ENCODE measurements around the gene CYP27B1.

The CYP27B1 gene

DNA sequence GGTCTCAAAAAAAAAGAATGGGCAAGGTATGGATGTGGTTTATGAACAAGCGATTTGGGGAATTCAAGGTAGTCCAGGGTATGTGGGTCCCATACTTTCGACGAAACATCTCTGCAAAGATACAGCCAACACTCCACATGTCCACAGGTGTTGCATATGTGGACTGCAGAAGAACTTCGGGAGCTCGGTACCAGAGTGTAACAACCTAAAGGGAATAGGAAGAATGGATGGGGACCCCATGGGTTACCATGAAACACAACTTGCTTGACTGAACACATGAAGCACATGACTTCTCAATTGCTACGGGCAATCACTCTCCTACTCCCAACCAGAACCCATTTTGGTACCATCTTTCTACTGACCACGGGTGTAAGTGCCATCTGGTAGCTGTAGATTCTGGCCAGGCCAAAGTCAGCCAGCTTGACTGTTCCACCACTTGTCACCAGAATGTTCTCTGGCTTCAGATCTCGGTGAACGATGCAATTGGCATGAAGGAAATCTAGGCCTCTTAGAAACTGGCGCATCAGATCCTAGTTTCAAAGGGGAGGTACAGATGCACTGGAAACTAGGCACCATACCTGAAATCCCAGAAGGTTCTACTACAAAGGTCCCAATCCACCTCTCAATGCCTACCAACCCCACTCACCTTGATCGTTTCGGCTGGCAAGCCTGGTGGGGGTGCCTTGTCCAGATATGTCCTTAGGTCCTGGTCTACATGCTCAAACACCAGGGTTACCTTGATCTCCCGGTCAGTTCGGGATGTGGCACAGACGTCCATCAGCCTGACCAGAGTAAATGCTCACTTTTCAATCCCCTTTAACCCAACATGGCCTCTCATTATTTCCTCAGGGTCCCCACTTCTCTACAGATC lies 16.1 kb downstream of the CYP27B1 start:
- DNase-seq, result no peak

GRCh38 chr12:57749061-57749460 lies 17.8 kb downstream of the CYP27B1 start:
- DNase-seq, result no peak

DNA sequence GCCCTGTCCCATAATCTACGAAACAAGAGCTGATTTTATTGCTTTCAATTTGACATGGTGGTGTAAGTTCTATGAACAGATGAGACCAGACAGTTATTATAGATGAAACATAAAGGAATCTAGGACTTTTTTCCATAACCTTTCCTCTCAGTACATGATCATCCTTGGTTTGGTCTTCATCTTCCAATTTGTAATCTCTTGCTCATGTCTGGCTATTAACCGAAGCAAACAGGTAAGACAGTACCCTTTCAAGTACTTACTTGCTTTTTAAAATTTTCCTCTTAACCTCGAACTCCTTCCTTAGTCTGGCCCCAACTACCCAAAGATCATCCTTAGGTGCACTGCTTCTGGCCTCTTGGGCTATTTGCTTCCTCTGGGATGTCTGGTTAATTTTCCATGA lies 20.9 kb downstream of the CYP27B1 start:
- DNase-seq, result no peak

DNA sequence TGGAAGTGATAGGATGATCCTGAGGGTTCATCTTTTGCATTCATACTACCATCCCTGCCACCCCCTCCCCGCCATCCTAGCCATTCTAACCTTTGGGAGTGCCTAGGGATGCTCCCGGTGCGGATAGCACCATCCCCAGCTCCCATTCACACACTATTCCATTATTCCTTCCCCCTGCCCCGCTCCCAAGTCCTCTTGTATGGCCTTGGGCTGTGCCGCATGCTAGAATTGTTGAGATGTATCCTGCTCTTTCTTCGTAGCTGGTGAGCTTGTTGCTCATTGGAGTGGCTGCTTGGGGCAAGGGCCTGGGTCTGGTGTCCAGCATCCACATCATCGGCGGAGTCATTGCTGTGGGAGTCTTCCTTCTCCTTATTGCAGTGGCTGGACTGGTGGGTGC lies 21.4 kb downstream of the CYP27B1 start:
- no peak for DNase-seq

DNA sequence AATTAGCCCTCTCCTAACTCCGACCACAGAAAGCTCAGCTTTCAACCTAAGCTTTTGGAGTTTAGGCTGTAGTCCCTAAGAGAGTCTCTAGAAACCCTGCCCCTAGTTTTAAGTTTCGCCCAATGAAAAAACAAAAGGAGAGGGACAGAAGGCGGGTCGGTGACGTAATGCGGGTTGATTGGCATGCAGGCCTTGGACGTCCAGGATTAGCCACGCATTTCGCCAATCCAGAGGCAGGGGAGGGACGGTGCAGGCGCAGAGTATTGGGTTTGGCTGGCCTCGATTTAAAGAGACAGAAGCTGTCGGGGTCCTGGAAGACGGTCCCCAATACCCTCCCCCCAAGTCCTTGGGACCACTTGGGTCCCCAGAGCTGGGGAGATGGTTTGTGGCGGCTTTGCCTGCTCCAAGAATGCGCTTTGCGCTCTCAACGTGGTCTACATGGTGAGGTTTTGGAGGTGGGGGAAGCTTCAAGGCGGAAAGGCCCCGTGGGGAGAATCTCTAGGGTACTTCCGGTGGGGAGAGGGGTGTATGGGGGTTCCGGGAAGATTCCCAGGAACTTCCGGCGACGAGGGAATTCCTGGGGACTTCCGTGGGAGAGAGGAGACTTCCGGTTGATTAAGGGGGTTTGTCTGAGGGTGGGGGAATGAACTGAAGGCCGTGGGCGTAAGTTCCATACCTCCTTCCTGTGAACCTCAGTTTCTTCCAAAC lies 21.9 kb downstream of the CYP27B1 start, which contains the start of gene TSPAN31:
Gene TSPAN31 (plus strand): TSS at position 263 of the 708 bp plus-strand sequence. CDS start 116 bp downstream, at position 379.
- DNase-seq, result peak; percentile 91 to 99

DNA sequence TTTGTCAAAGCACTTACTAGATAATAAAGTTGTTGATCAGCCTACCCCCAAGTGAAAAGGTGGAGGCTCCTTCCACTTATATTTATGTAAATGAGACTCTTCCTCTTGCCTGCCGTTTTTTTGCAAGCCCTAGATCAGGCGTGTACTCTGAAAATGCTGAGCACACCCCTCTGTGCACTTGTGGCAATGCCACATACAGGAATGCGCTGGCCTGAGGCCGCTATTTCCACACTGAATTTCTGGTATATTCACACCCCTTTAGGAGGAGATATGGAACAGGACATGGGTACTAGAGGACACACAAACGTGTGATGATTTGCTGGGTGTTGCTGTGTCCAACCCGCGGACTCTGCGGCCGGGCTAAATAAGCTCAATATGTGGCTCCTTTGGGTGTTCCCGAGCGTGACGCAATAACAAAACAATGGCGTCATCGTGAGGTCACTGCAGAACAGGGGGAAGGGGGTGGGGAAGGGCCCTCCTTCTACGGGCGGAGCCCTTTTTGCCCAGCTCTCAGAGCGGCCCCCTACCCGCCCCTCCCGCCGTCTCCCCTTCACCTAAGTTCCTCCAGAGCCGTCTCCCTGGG lies 22.6 kb downstream of the CYP27B1 start:
- no peak for DNase-seq

DNA sequence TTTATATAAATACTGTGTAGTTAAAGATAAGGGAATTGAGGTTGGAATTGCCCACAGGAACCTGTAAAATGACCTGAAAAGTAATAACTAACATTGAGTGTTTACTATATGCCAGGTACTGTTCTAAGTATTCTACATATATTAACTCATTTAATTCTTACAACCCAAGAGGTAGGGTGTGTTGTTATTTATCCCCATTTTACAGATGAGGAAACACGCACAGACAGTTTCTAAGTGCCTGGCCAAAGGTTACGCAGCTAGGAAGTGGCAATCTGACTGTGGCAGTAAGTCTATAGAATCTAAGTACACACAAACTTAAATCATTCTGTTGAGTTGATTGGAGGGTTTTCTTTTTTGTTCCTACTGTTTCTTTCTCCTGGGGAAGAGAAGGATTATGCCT lies 23.1 kb downstream of the CYP27B1 start:
- no peak for DNase-seq

DNA sequence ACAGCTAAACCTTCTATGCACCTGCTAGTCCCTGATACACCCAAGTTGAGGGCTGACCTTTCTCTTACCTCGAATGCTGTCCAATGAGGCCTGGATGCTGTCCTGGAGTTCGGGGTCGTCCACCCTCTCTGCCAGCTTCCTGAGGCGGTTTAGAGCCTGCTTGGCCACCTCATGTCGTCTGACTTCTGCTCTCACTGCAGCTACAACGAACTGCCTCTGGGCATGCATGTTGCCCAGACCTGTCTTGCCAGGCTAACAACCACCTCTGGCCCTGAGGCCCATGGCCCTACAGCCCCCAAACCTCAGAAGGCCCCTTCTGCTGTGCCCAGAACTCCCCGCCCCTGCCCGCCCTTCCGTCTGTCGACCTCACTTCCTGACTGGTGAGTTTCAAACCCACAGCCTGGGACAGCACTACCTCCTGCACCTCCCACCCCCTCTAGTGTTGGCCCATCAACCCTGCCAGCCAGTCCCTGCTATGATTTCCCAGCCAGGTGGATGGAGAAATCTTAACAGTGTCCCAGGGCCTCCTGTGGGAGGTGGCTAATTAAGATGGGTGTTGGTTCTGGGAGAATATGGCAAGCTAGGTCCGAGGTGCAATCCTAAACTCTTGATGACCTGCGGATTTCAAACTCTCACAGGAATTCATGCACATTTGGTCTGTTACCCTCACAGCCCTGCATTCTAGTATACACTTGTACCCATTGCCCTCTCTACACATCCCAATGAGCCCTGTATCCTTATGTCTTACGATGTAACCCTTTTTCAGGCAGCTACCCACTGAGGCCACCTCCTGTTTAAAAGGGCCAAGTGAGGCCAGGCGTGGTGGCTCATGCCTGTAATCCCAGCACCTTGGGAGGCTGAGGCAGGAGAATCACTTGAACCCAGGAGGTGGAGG lies 24.8 kb downstream of the CYP27B1 start:
- DNase-seq, result no peak

DNA sequence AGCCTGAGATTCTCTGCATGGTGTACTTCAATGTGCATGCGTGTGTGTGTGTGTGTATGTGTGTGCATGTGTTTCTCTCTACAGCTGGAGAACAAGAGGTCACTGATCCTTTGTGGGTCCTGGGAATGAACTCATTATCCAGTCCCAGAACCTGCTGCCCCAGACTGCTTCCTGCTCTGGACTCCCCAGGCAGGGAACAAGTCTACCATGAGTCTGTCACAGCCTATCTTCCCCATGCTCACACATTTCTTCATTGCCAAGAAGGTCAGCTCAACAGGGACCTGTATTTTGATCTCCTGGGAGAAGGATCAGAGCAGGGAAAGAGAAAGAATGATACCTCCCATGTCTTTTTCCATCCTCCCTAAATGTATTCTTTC lies 25.5 kb downstream of the CYP27B1 start:
- no peak for DNase-seq

GRCh38 chr12:57740656-57741412 lies 26.0 kb downstream of the CYP27B1 start:
- no peak for DNase-seq

DNA sequence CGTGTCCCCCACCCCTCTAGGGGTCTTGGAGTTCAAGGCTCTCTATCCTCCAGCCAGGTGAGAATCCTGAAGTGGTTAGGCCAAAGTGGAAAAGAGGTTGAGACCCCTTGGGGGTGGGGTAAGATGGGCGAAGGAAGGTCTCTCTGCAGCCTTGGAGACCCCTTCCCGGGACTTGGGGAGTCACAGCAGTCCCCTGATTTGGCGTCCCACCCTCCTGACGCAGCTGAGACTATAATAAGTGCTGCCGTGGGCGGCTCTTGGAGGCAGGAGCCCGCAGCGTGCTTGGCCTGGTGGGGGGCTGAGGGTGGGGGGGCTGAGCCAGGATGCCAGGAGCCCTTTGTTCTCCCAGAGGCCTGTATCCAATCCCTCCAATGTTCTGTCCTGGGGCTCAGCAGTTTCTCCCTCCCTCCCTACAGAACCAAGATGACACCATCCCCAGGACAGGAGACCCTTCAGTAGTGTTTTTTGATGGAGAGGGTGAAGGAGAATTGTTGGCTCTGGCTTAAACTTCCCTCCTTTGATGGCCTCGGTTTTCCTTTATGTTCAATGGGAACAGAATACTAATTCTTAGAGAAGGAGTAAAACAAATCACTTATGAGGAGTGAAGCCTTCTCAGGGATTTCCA lies 26.9 kb downstream of the CYP27B1 start:
- no peak for DNase-seq

DNA sequence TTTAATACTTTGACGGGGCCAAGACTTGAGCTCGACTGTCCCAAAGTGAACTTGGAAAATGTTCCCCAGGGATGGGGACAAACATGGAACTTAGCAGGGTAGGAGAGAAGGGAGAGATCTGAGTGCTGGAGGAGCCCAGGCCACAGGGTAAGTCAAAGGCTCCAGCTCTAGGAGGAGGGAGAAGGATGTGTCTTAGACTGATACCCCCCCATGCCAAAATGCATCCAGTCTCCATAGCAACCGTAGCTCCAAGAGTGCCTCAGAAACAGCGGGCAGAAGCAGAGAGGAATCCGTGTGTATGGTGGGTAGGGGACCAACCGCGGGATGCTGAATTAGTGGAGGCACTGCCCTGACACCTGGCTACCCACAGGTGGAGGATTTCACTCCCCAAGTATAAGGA lies 27.5 kb downstream of the CYP27B1 start:
- no peak for DNase-seq

DNA sequence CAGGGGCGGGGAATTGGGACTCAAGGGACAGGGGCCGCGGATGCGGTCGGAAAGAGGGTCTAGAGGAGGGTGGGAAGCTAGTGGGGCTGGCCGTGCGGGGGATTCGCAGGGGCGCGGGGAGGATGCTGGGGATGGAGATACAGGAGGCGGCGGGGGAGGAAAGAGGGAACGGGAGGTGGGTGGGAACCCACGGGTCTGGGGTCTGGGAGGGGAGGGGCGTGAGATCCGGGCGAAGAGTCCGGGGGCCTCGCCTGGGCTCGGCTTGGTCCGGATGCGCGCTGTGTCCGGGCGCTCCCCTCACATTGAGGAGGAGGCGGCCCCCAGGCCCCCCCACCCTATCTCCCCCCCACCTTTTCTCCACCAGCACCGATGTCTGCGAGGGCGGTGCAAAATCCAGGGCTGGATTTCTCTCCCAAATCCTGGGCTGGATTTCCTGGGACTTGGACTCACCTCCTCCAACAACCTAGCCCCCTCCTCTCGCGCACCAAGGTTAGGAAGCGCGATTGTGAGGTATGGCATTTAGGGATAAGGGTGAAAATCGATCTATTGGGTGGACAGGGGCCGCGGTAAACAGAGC lies 28.1 kb downstream of the CYP27B1 start, which contains the start of gene AGAP2:
Gene AGAP2 (minus strand): TSS at position 82 of the 577 bp plus-strand sequence. CDS start 496 bp downstream, outside the sequence.
- peak in 1 of 2 donors; percentile 27 for DNase-seq

DNA sequence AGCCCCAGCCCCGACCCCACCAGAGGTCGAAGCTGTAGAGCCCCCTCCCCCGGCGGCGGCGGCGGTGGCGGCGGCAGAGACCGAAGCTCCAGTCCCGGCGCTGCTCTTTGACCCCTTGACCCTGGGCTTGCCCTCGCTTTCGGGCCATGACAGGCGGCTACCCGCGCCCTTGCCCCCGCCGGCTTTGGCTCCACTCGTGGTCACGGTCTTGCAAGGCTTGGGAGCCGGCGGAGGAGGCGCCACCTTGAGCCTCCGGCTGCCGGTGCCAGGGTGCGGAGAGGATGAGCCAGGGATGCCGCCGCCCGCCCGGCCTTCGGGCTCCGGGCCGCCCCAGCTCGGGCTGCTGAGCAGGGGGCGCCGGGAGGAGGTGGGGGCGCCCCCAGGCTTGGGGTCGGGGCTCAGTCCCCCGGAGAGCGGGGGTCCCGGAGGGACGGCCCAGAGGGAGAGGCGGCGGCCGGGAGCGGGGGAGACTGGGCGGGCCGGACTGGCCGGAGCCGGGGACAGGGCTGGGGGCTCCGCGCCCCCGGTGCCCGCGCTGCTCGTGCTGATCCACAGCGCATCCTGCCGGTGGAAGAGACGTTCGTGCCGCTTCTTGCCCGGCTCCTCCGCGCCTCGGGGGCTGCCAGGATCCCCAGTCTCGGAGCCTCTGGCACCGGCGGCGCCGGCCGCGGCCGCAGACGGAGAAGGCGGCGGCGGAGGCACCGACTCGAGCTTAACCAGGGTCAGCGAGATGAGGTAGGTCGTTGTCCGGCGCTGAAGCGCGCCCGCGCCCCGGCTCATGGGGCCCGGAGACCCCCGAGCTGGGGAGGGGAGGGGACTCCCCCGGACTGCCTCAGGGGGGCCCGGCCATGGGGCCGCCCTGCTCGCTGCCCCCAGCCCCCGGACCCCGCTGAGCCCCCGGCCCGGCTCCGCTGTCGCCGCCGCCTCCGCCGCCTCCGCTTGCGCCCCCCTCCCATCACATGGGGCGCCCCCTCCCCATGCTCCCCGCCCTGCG lies 29.1 kb downstream of the CYP27B1 start:
- no peak for DNase-seq

DNA sequence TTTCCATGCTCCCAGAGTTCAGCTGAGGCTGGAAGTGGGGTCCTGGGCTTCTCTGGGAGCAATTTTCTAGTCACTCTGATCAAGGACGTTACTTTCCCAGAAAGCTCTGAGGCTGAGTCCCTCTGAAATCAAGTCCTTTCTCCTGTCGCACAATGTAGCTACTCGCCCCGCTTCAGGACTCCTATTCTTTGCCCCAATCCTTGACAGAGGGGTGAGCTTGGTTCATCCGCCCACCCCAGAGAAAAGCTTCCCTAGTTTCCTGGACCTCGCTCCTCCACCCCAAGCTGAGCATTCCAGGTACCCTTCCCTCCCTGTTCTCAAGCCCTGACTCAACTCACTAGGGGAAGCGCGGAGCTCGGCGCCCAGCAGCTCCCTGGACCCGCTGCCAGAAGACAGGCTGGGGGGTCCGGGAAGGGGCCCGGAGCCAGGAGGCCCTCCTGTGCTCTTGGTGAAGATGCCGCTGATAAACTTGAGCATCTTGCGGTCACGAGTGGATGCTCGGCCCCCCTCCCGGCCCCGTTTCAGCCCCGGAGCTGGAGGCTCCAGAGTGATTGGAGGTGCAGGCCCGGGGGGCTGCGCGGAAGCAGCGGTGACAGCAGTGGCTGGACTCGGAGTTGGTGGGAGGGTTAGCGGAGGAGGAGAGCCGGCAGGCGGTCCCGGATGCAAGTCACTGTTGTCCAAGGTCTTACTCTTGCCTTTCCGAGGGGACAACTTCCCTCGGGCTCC lies 30.0 kb downstream of the CYP27B1 start:
- DNase-seq, result no peak

DNA sequence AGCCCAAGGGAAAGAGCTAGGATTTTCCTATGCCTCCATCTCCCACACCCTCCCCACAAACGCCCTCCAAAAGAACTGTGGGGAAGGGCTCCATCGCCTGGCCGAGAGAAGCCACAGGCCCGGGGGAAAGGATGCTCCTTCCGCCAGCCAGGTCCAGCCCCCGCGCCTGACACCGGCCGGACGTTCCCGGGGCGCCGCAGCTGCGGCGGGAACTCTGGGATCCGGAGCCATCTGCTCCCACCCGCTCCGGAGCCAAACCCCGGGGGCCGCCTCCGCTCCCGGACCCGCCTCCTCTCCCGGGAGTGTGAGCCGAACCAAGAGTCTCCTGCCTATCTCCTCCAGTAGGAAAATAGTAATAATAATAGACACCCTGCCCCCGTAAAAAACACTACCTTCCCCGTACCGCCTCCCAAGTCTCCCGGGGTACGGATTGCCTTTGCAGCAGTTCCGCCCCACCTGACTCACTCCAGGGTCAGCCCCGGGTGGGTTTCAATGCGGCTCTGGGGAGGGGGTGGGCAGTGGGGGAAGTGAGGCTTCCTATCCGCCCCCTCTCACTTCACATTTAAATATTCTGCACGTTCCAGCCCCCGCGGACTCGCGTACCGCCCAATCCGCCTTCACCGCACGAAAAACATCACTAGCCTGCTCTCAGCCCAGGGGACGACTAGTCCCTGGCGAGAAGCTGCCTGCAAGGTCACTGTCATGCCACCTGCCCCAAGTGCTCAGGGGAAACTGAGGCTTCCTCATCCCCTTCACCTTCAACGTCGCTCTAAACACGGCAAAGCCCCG lies 30.7 kb downstream of the CYP27B1 start:
- DNase-seq, result no peak

DNA sequence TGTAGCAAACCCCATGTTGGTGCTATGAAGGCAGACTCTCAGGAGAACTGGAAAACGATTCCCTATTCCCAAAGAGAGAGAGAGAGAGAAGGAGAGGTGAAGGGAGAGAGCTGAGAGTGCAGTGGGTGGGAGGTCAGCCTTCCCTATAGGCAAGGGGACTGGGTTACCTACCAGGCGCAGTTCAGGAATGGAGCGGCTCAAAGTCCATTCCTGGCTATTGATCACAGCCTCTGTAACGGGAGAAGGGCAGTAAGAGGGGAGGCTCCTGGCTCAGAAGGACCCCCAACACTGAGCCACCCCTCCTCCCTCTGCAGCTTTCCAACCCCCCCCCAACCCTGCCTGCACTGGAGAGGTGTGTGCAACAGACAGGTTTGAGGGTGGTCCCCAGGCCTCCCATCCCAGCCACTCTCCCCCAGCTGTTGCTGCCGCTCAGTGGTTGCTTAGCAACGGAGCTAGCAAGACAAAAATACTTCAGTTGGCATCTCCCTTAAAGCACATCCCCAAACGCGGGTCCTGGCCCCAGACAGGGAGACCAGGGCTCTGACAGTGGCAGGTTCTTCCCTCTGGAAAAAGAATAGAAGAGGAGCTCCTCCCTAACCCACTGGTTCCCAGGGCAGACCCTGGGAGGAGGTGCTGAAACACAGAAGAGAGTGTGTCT lies 31.6 kb downstream of the CYP27B1 start:
- no peak for DNase-seq

Data from hippocampal formation (tissue), 2 donors.